Smooth muscle cell (in vitro differentiated cells): ENCODE results near the gene PRELID3B. TPM values are rescaled to one million over a fixed set of nuclear protein-coding genes. Genes with fewer than 3 reads are reported as not detected.

ENCODE experiments used
- DNase-seq: peaks from one replicate; lab custom pipeline; 2025; ENCODE audit not compliant: unreplicated experiment; lab: John Stamatoyannopoulos, UW
- H2AFZ ChIP-seq: fragments of 200-600 bp; sonication (generic); 2 replicates; pipeline ENCODE4 v1.6.0; 2016; ENCODE audit warnings: antibody characterized with exemption, low read depth, mild to moderate bottlenecking
- H3F3A ChIP-seq: fragments of 200-600 bp; sonication (generic); 2 replicates; pipeline ENCODE4 v1.6.0; 2017; ENCODE audit warnings: antibody characterized with exemption, low read depth
- H3K27ac ChIP-seq: fragments of 200-600 bp; sonication (generic); 2 replicates; pipeline ENCODE4 v1.5.1; 2016; ENCODE audit warnings: low read depth, mild to moderate bottlenecking
- H3K27me3 ChIP-seq: fragments of 200-600 bp; sonication (generic); 2 replicates; pipeline ENCODE4 v1.6.1; 2016; ENCODE audit warnings: low read depth, mild to moderate bottlenecking
- H3K36me3 ChIP-seq: fragments of 200-600 bp; sonication (generic); 2 replicates; pipeline ENCODE4 v1.5.1; 2016; ENCODE audit warnings: low read depth
- H3K4me1 ChIP-seq: fragments of 200-600 bp; sonication (generic); 2 replicates; pipeline ENCODE4 v1.5.1; 2016; ENCODE audit warnings: low read depth
- H3K4me2 ChIP-seq: fragments of 200-600 bp; sonication (generic); 2 replicates; pipeline ENCODE4 v1.6.0; 2016; ENCODE audit warnings: mild to moderate bottlenecking
- H3K4me3 ChIP-seq: fragments of 200-600 bp; sonication (generic); 2 replicates; pipeline ENCODE4 v1.5.1; 2016; ENCODE audit warnings: mild to moderate bottlenecking
- H3K79me2 ChIP-seq: fragments of 200-600 bp; sonication (generic); 2 replicates; pipeline ENCODE4 v1.6.0; 2016; ENCODE audit warnings: low read depth, mild to moderate bottlenecking
- H3K9ac ChIP-seq: fragments of 200-600 bp; sonication (generic); 2 replicates; pipeline ENCODE4 v1.6.0; 2016; ENCODE audit warnings: low read depth
- H3K9me3 ChIP-seq: fragments of 200-600 bp; sonication (generic); replicated peaks from 2 replicates; pipeline ENCODE4 v1.5.1; 2016; ENCODE audit warnings: low read depth
- H4K20me1 ChIP-seq: fragments of 200-600 bp; sonication (generic); 2 replicates; pipeline ENCODE4 v1.6.0; 2016; ENCODE audit warnings: low read depth
- WGBS: methylation state at CpG from one replicate; pipeline ENCODE4 v1.1.7; 2016; ENCODE audit warnings: low lambda C conversion rate; 5-methylcytosine and 5-hydroxymethylcytosine counted together
- polyA plus RNA-seq: library from polyadenylated mRNA; unstranded; fragments of >200 nt; fragmentation: Nextera tagmentation; extraction: Ambion mirVana; gene quantifications from 2 replicates; pipeline ENCODE4 v1.2.1, GENCODE V29; 2016
- total RNA-seq: library from RNA; depleted of rRNA; stranded (reverse); fragments of >200 nt; gene quantifications from 2 replicates; pipeline ENCODE4 v1.2.3, GENCODE V29; 2014
- TF ChIP-seq, protein P1 (sequence below): fragments of 200-600 bp; sonication (generic); IDR thresholded peaks from 2 replicates; pipeline ENCODE4 v1.5.1; 2017; ENCODE audit warnings: borderline replicate concordance, mild to moderate bottlenecking, antibody characterized with exemption; ENCODE audit not compliant: insufficient read depth, poor library complexity, severe bottlenecking

PRELID3B gene
- total and polyA plus RNA-seq, 2 experiments from 2014 or later, result 20.9 to 44.9 TPM

GRCh38 chr20:59017493-59018231 lies 24.9 kb downstream of the PRELID3B start:
- TF ChIP-seq, protein P1, sequence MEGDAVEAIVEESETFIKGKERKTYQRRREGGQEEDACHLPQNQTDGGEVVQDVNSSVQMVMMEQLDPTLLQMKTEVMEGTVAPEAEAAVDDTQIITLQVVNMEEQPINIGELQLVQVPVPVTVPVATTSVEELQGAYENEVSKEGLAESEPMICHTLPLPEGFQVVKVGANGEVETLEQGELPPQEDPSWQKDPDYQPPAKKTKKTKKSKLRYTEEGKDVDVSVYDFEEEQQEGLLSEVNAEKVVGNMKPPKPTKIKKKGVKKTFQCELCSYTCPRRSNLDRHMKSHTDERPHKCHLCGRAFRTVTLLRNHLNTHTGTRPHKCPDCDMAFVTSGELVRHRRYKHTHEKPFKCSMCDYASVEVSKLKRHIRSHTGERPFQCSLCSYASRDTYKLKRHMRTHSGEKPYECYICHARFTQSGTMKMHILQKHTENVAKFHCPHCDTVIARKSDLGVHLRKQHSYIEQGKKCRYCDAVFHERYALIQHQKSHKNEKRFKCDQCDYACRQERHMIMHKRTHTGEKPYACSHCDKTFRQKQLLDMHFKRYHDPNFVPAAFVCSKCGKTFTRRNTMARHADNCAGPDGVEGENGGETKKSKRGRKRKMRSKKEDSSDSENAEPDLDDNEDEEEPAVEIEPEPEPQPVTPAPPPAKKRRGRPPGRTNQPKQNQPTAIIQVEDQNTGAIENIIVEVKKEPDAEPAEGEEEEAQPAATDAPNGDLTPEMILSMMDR, result no peak

DNA sequence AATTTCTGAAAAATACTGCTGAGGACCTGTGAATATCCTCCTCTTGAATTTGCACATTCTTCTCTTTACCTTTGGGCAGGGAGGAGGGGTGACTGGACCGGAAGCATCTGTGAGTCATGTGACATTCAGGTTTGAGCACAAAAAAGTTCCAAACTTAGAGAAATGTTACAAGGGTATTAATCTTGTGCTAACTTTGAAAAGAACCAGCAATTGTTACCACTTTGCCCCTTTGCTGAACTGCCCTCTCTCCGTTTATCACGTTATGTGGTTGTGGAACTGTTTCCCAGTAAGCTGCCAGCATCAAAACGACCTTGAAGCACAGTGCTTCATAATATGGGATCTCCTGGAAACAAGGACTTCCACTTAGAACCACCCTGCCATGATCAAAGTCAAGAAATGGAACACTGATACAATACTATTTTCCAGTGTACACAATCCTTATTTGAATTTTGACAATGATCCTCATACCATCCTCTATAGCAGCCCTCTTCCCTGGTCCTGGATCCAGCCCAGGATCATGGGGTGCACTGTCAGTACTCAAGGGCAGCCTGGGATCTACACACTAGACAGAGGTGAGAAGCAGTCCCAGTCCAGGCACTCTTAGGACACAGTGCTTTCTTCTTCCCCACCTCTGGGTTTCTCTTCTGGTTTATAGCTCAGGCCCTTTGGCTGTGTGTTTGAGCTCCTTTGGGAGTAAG lies 25.6 kb downstream of the PRELID3B start:
- WGBS, result 73% methylated on average over 4 of the region's 4 CpGs
- TF ChIP-seq, protein P1, result no peak
- Histone ChIP-seq H3K27ac (no peak overlapping the region), H3K9me3 (no peaks in the 10 kb centered on the region), H4K20me1 (peaks cover 4% of the 10 kb centered on the region), H3F3A (peaks cover 6% of the 10 kb centered on the region), H3K9ac (no peak overlapping the region), H3K27me3 (no peaks in the 10 kb centered on the region), H2AFZ (no peak overlapping the region), H3K79me2 (peaks cover 6% of the 10 kb centered on the region), H3K4me2 (no peak overlapping the region), H3K36me3 (no peaks in the 10 kb centered on the region), H3K4me1 (no peaks in the 10 kb centered on the region), H3K4me3 (no peak overlapping the region)
- no peak for DNase-seq

More at GRCh38 chr20:59017493-59018231, 24.9 kb downstream of the PRELID3B start:
- Histone ChIP-seq H3K27me3 (no peaks in the 10 kb centered on the region), H3K4me3 (no peak overlapping the region), H3K36me3 (no peaks in the 10 kb centered on the region), H3K27ac (no peak overlapping the region), H3K4me2 (no peak overlapping the region), H3K4me1 (no peaks in the 10 kb centered on the region), H3K9me3 (no peaks in the 10 kb centered on the region), H3K9ac (no peak overlapping the region), H4K20me1 (peaks cover 9% of the 10 kb centered on the region), H3F3A (peaks cover 6% of the 10 kb centered on the region), H3K79me2 (peaks cover 6% of the 10 kb centered on the region), H2AFZ (no peak overlapping the region)
- 95% methylated on average over 16 of the region's 16 CpGs for WGBS
- no peak for DNase-seq

- H3K4me2 ChIP-seq, result no peak overlapping the region
- no peak overlapping the region for H3K27ac ChIP-seq
- H4K20me1 ChIP-seq, result no peaks in the 10 kb centered on the region
- no peak for DNase-seq
- no peaks in the 10 kb centered on the region for H3F3A ChIP-seq
- no peaks in the 10 kb centered on the region for H3K4me1 ChIP-seq
- WGBS, result 74% methylated on average over 16 of the region's 16 CpGs
- H3K9me3 ChIP-seq, result no peaks in the 10 kb centered on the region
- TF ChIP-seq, protein P1, result no peak
- no peaks in the 10 kb centered on the region for H3K27me3 ChIP-seq
- H3K79me2 ChIP-seq, result peaks cover 6% of the 10 kb centered on the region
- no peak overlapping the region for H3K9ac ChIP-seq
- no peak overlapping the region for H3K4me3 ChIP-seq
- no peaks in the 10 kb centered on the region for H3K36me3 ChIP-seq
- H2AFZ ChIP-seq, result no peak overlapping the region
Measured at GRCh38 chr20:59015812-59016711, 26.5 kb downstream of the PRELID3B start.
